ENCODE measurements around the gene PCA3. TPM values are rescaled to one million over a fixed set of nuclear protein-coding genes. Genes with fewer than 3 reads are reported as not detected.

Gene PCA3
- total and polyA plus RNA-seq, 8 donors = 0.07 TPM; not detected in 7

DNA sequence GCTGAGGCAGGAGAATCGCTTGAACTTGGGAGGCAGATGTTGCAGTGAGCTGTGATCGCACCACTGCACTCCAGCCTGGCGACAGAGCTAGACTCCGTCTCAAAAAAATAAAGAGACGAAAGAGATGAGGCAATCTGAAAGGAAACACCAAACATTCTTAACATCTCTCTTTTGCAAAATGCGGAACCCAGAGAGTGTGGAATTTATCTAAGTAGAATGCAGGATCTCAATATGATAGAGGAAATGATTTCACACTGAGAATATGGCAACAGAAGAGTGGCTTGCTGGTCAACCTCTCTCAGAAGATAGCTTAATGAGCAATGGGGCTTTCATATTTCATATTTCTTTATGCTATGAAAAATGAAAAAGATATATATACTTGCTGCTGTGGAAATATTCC is 33.4 kb upstream of the PCA3 start:
- intact Hi-C loops (cut with DNase I) = no loop called here
- TF ChIP-seq, protein P1, sequence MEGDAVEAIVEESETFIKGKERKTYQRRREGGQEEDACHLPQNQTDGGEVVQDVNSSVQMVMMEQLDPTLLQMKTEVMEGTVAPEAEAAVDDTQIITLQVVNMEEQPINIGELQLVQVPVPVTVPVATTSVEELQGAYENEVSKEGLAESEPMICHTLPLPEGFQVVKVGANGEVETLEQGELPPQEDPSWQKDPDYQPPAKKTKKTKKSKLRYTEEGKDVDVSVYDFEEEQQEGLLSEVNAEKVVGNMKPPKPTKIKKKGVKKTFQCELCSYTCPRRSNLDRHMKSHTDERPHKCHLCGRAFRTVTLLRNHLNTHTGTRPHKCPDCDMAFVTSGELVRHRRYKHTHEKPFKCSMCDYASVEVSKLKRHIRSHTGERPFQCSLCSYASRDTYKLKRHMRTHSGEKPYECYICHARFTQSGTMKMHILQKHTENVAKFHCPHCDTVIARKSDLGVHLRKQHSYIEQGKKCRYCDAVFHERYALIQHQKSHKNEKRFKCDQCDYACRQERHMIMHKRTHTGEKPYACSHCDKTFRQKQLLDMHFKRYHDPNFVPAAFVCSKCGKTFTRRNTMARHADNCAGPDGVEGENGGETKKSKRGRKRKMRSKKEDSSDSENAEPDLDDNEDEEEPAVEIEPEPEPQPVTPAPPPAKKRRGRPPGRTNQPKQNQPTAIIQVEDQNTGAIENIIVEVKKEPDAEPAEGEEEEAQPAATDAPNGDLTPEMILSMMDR (IDR thresholded peaks at IDR 0.05) = no peak
- H3K36me3 ChIP-seq = no peaks in the 10 kb centered on the region
- 92 to 97% methylated on average over 6 of the region's 6 CpGs for WGBS, 2 donors
- no peak overlapping the region for H3K27ac ChIP-seq
- DNase-seq = no peak
- no peak for FAIRE-seq
- peaks cover 0 to 5% (median 0%) of the 10 kb centered on the region in 3 donors for H3K4me1 ChIP-seq
- no peaks in the 10 kb centered on the region for H3K27me3 ChIP-seq
- H3K9me3 ChIP-seq = no peaks in the 10 kb centered on the region
- no peak overlapping the region for H3K4me3 ChIP-seq
- ATAC-seq = no peak

DNA sequence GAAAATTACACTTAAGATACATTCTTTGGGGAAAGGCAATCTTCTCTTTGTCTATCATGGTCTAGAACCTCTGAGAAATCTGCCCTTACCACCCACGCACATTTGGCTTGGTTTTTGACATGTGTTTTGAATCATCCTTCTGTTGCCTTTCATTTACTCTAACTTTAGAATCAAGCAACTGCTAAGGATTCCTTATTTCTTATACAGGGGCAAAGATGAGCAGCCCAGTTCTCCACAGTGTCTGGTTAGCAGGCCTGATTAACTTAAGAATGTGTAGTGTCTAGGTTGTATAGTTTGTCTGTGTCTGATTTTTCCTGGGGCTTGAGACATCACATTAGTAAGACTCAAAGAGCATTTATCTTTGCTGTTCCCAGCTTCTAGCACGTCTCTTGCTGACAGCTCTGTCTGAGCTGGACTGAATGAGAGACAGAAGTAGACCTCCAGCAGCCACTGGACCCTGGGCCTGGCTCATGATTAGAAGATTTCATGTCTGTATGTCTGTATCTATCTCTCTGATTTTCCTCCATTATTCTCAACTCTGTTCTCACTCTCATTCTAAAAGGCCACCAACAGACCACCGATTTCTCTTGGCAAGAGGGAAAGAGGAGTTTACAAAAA is 31.8 kb upstream of the PCA3 start:
- DNase-seq (no peak), FAIRE-seq (no peak), ATAC-seq (no peak)
- Histone ChIP-seq H3K27ac (no peak overlapping the region), H3K4me3 (no peak overlapping the region), H3K9me3 (no peaks in the 10 kb centered on the region), H3K27me3 (no peaks in the 10 kb centered on the region), H3K4me1 (peaks cover 0 to 5% (median 0%) of the 10 kb centered on the region in 3 donors), H3K36me3 (no peaks in the 10 kb centered on the region)
- intact Hi-C loops (cut with DNase I) = no loop called here
- TF ChIP-seq, protein P1 (IDR thresholded peaks at IDR 0.05) = no peak
- 61 to 69% methylated on average over 2 to 3 of the region's 3 CpGs for WGBS, 2 donors

DNA sequence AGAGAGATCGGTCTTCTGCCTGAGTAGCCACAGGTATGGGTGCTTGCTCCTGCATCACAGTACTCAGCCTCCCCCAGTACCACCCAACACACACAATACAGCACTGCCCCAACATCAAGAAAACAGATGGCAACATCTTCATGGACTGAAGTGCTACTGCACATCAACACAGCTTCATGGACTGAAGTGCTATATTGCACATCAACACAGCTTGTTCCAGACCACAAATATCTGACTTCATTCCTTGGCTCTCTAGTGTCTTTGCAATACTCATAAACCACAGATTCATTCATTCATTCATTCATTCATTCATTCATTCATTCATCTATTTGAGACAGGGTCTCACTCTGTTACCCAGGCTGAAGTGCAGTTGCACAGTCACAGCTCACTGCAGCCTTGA is 31.1 kb upstream of the PCA3 start:
- Histone ChIP-seq H3K4me1 (peaks cover 0 to 5% (median 0%) of the 10 kb centered on the region in 3 donors), H3K27ac (no peak overlapping the region), H3K36me3 (no peaks in the 10 kb centered on the region), H3K27me3 (peaks cover 0 to 4% (median 0%) of the 10 kb centered on the region in 4 donors), H3K9me3 (no peaks in the 10 kb centered on the region), H3K4me3 (no peak overlapping the region)
- FAIRE-seq (no peak), DNase-seq (no peak), ATAC-seq (no peak)
- WGBS, 2 donors = 100% methylated on average over 1 of the region's 1 CpG
- TF ChIP-seq, protein P1 (IDR thresholded peaks at IDR 0.05) = no peak
- intact Hi-C loops (cut with DNase I) = no loop called here

DNA sequence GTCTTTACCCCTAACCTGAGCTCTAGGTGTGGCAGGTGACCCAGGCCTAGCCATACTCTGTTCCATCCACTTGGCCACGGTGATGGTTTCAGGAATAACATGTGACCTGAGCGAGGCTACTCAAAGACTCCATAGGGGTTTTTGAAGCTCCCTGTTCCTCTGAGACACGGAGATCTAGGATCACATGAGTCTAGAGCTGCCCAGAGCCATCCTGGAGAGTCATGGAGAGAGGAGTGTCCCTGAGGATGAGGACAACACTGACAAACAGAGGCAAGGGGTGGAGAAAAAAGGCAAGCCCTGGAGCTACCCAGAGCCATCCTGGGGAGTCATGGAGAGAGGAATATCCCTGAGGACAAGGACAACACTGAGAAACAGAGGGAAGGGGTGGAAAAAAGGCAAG is 29.5 kb upstream of the PCA3 start:
- DNase-seq = no peak
- WGBS, 2 donors = 80 to 94% methylated on average over 3 of the region's 3 CpGs
- ATAC-seq = no peak
- no peak overlapping the region for H3K4me3 ChIP-seq
- H3K9me3 ChIP-seq = no peaks in the 10 kb centered on the region
- intact Hi-C loops (cut with DNase I) = no loop called here
- TF ChIP-seq, protein P1 (IDR thresholded peaks at IDR 0.05) = no peak
- peaks cover 0 to 1% (median 0%) of the 10 kb centered on the region in 3 donors for H3K4me1 ChIP-seq
- no peak for FAIRE-seq
- H3K36me3 ChIP-seq = no peaks in the 10 kb centered on the region
- peaks cover 0 to 4% (median 0%) of the 10 kb centered on the region in 4 donors for H3K27me3 ChIP-seq
- H3K27ac ChIP-seq = no peak overlapping the region

DNA sequence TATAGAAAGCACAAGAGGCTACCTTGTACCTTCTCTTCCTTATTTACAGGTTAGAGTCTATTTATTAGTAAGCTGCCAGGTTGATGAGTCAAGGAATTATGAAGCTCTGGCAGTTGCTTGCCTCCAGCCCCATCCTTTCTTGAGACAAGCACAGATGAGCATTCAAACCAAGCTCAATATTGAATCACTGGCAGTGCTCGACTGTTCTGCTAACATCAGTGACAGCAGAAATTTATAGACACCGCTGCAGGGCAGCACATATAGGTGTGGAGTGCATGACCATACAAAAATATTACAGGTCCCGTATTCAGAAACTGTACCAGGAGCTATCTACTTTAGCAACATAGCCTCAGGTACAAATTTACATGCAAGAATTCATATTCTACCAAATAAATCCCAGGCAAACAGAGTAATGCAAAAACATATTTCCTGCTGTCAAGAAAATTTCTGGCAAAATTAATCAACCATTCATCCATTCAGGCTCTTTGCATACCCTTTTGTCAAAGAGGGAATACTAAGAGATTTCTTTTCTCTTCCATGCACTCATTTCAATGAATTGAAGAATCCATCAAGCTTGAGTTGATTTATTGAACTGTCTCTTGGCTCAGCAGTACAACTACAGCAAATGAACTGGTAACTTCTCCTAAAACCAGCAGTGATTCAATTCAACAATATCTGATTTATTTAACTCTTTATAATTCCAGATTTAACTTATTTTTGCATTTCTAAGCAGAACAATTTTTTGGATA is 26.9 kb upstream of the PCA3 start:
- no peak overlapping the region for H3K27ac ChIP-seq
- 76 to 86% methylated on average over 3 of the region's 3 CpGs for WGBS, 2 donors
- ATAC-seq (no peak), DNase-seq (no peak), FAIRE-seq (no peak)
- no peak overlapping the region for H3K4me3 ChIP-seq
- H3K4me1 ChIP-seq = no peaks in the 10 kb centered on the region
- H3K36me3 ChIP-seq = no peaks in the 10 kb centered on the region
- intact Hi-C loops (cut with DNase I) = no loop called here
- TF ChIP-seq, protein P1 (IDR thresholded peaks at IDR 0.05) = no peak
- H3K9me3 ChIP-seq = no peaks in the 10 kb centered on the region
- peaks cover 0 to 4% (median 0%) of the 10 kb centered on the region in 4 donors for H3K27me3 ChIP-seq
